HEK293 (cell line): ENCODE data around the gene STIP1.

Experiments
- HOXD13 ChIP-seq: sonication (generic); formaldehyde crosslinking; IDR thresholded peaks from 2 replicates; pipeline ENCODE4 v1.8.0; 2022; ENCODE audit warnings: missing genetic modification reagents, borderline replicate concordance
- KLF1 ChIP-seq: fragments of 450-650 bp; formaldehyde crosslinking; IDR thresholded peaks from 2 replicates; pipeline ENCODE4 v1.5.1; 2016; ENCODE audit warnings: missing biosample characterization, missing genetic modification characterization
- MZF1 ChIP-seq: fragments of 450-650 bp; formaldehyde crosslinking; IDR thresholded peaks from 2 replicates; pipeline ENCODE4 v1.5.1; 2017; ENCODE audit warnings: missing biosample characterization, missing genetic modification characterization, borderline replicate concordance
- PRDM1 ChIP-seq: fragments of 450-650 bp; formaldehyde crosslinking; IDR thresholded peaks from 2 replicates; pipeline ENCODE4; 2016; ENCODE audit warnings: missing biosample characterization, missing genetic modification characterization
- TCF7L2 ChIP-seq: IDR thresholded peaks from 2 replicates; pipeline ENCODE4 v1.6.1; 2011; ENCODE audit warnings: low read depth, mild to moderate bottlenecking, inconsistent platforms, low read length, moderate library complexity, borderline replicate concordance
- ZNF114 ChIP-seq: fragments of 450-650 bp; formaldehyde crosslinking; IDR thresholded peaks from 2 replicates; pipeline ENCODE4 v1.5.0; 2017; ENCODE audit warnings: missing biosample characterization, missing genetic modification characterization
- ZNF146 ChIP-seq: fragments of 450-650 bp; formaldehyde crosslinking; IDR thresholded peaks from 2 replicates; pipeline ENCODE4 v1.5.1; 2016; ENCODE audit warnings: missing biosample characterization, missing genetic modification characterization
- ZNF169 ChIP-seq: fragments of 450-650 bp; formaldehyde crosslinking; IDR thresholded peaks from 2 replicates; pipeline ENCODE4 v1.5.1; 2016; ENCODE audit warnings: missing biosample characterization, missing genetic modification characterization
- ZNF175 ChIP-seq: fragments of 450-650 bp; formaldehyde crosslinking; IDR thresholded peaks from 2 replicates; pipeline ENCODE4 v1.5.1; 2016; ENCODE audit warnings: missing biosample characterization, missing genetic modification characterization
- ZNF2 ChIP-seq: fragments of 450-650 bp; formaldehyde crosslinking; IDR thresholded peaks from 2 replicates; pipeline ENCODE4 v1.5.1; 2016; ENCODE audit warnings: missing biosample characterization, missing genetic modification characterization
- ZNF324 ChIP-seq: fragments of 450-650 bp; formaldehyde crosslinking; IDR thresholded peaks from 2 replicates; pipeline ENCODE4 v1.5.1; 2016; ENCODE audit warnings: missing biosample characterization, missing genetic modification characterization
- ZNF423 ChIP-seq: fragments of 450-650 bp; formaldehyde crosslinking; IDR thresholded peaks from 2 replicates; pipeline ENCODE4 v1.5.1; 2016; ENCODE audit warnings: missing biosample characterization, missing genetic modification characterization
- ZNF521 ChIP-seq: fragments of 450-650 bp; formaldehyde crosslinking; IDR thresholded peaks from 2 replicates; pipeline ENCODE4 v1.5.1; 2017; ENCODE audit warnings: missing biosample characterization, mild to moderate bottlenecking, missing genetic modification characterization
- ZNF571 ChIP-seq: fragments of 450-650 bp; formaldehyde crosslinking; IDR thresholded peaks from 2 replicates; pipeline ENCODE4 v1.5.0; 2017; ENCODE audit warnings: missing biosample characterization, missing genetic modification characterization
- TF ChIP-seq, protein P1 (sequence below): fragments of 450-650 bp; formaldehyde crosslinking; conservative IDR thresholded peaks from 2 replicates; pipeline ENCODE4 v1.5.1; 2016; ENCODE audit warnings: low read depth, missing biosample characterization, missing genetic modification characterization
- TF ChIP-seq, protein P2 (sequence below): fragments of 450-650 bp; formaldehyde crosslinking; IDR thresholded peaks from 2 replicates; pipeline ENCODE4 v1.5.1; 2016; ENCODE audit warnings: missing biosample characterization, missing genetic modification characterization
- TF ChIP-seq, protein P3 (sequence below): fragments of 450-650 bp; formaldehyde crosslinking; IDR thresholded peaks from 2 replicates; pipeline ENCODE4 v1.5.1; 2016; ENCODE audit warnings: missing biosample characterization, missing genetic modification characterization
- TF ChIP-seq, protein P4 (sequence below): fragments of 450-650 bp; formaldehyde crosslinking; conservative IDR thresholded peaks from 2 replicates; pipeline ENCODE4 v1.5.1; 2016; ENCODE audit warnings: low read depth, missing biosample characterization, missing genetic modification characterization
- TF ChIP-seq, protein P5 (sequence below): fragments of 450-650 bp; formaldehyde crosslinking; optimal IDR thresholded peaks from 2 replicates; pipeline ENCODE3; 2016; ENCODE audit warnings: missing biosample characterization, mild to moderate bottlenecking, missing genetic modification characterization
- TF ChIP-seq, protein P6 (sequence below): fragments of 450-650 bp; formaldehyde crosslinking; IDR thresholded peaks from 2 replicates; pipeline ENCODE4 v1.5.1; 2016; ENCODE audit warnings: missing biosample characterization, missing genetic modification characterization

STIP1 gene

DNA sequence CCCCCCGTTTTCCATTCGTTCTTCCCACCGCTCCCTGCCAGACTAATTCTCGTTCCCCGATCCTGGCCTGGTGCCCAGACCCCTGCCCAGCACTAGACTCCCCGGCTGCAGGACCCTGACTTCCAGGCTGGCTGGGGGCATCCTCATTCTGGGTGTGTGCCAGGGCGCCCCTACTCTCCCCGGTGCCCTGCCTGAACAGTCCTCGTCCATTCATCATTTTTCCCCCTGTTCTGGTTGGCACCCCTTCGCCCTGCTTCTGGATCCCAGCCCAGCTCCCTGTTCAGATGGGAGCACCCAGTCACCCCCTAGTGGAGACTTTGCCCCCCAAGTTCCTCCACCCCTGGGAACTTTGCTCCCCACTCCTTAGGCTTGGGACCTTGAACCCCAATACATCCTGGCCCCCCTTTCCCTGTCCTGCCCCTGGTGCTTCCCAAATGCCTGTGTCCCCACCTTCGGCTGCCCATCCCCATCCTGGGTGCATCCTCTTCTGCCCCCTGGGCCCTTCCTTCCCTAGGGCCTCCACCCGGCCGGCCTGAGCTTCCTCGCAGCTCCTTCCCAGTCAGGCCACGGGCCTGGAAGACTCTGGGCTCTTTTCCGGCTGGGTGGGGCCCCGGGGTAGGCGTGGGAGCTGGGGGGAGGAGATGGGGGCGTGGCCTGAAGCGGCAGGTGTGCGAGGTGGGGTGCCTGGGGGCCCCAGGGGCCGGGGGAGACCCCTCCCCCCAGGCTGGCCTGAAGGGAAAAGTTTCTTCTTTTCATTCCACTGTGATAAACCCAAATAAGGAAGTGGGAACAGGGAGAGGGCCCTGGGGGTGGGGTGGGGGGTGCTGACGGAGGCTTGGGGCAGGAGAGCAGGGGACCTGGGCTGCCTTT lies 66.3 kb downstream of the STIP1 start (continued):
- TF ChIP-seq, protein P1, sequence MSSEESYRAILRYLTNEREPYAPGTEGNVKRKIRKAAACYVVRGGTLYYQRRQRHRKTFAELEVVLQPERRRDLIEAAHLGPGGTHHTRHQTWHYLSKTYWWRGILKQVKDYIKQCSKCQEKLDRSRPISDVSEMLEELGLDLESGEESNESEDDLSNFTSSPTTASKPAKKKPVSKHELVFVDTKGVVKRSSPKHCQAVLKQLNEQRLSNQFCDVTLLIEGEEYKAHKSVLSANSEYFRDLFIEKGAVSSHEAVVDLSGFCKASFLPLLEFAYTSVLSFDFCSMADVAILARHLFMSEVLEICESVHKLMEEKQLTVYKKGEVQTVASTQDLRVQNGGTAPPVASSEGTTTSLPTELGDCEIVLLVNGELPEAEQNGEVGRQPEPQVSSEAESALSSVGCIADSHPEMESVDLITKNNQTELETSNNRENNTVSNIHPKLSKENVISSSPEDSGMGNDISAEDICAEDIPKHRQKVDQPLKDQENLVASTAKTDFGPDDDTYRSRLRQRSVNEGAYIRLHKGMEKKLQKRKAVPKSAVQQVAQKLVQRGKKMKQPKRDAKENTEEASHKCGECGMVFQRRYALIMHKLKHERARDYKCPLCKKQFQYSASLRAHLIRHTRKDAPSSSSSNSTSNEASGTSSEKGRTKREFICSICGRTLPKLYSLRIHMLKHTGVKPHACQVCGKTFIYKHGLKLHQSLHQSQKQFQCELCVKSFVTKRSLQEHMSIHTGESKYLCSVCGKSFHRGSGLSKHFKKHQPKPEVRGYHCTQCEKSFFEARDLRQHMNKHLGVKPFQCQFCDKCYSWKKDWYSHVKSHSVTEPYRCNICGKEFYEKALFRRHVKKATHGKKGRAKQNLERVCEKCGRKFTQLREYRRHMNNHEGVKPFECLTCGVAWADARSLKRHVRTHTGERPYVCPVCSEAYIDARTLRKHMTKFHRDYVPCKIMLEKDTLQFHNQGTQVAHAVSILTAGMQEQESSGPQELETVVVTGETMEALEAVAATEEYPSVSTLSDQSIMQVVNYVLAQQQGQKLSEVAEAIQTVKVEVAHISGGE (tag by site-specific recombination) = 0 out of 2 replicates have a peak, but pooled peaks have one; percentile 13
- TF ChIP-seq ZNF169 (no peak), ZNF571 (tag by site-specific recombination) (no peak), ZNF324 (tag by site-specific recombination) (no peak), ZNF521 (tag by site-specific recombination) (no peak), MZF1 (no peak), ZNF114 (no peak), HOXD13 (CRISPR knock-in tag) (no peak), ZNF423 (tag by site-specific recombination) (peak; percentile 84), ZNF175 (tag by site-specific recombination) (no peak), KLF1 (peak; percentile 47), TCF7L2 (no peak), ZNF2 (no peak), ZNF146 (tag by site-specific recombination) (no peak), PRDM1 (no peak)
- TF ChIP-seq, protein P2, sequence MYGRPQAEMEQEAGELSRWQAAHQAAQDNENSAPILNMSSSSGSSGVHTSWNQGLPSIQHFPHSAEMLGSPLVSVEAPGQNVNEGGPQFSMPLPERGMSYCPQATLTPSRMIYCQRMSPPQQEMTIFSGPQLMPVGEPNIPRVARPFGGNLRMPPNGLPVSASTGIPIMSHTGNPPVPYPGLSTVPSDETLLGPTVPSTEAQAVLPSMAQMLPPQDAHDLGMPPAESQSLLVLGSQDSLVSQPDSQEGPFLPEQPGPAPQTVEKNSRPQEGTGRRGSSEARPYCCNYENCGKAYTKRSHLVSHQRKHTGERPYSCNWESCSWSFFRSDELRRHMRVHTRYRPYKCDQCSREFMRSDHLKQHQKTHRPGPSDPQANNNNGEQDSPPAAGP (tag by site-specific recombination) = no peak
- TF ChIP-seq, protein P3, sequence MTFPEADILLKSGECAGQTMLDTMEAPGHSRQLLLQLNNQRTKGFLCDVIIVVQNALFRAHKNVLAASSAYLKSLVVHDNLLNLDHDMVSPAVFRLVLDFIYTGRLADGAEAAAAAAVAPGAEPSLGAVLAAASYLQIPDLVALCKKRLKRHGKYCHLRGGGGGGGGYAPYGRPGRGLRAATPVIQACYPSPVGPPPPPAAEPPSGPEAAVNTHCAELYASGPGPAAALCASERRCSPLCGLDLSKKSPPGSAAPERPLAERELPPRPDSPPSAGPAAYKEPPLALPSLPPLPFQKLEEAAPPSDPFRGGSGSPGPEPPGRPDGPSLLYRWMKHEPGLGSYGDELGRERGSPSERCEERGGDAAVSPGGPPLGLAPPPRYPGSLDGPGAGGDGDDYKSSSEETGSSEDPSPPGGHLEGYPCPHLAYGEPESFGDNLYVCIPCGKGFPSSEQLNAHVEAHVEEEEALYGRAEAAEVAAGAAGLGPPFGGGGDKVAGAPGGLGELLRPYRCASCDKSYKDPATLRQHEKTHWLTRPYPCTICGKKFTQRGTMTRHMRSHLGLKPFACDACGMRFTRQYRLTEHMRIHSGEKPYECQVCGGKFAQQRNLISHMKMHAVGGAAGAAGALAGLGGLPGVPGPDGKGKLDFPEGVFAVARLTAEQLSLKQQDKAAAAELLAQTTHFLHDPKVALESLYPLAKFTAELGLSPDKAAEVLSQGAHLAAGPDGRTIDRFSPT = peak; percentile 73
- TF ChIP-seq, protein P4, sequence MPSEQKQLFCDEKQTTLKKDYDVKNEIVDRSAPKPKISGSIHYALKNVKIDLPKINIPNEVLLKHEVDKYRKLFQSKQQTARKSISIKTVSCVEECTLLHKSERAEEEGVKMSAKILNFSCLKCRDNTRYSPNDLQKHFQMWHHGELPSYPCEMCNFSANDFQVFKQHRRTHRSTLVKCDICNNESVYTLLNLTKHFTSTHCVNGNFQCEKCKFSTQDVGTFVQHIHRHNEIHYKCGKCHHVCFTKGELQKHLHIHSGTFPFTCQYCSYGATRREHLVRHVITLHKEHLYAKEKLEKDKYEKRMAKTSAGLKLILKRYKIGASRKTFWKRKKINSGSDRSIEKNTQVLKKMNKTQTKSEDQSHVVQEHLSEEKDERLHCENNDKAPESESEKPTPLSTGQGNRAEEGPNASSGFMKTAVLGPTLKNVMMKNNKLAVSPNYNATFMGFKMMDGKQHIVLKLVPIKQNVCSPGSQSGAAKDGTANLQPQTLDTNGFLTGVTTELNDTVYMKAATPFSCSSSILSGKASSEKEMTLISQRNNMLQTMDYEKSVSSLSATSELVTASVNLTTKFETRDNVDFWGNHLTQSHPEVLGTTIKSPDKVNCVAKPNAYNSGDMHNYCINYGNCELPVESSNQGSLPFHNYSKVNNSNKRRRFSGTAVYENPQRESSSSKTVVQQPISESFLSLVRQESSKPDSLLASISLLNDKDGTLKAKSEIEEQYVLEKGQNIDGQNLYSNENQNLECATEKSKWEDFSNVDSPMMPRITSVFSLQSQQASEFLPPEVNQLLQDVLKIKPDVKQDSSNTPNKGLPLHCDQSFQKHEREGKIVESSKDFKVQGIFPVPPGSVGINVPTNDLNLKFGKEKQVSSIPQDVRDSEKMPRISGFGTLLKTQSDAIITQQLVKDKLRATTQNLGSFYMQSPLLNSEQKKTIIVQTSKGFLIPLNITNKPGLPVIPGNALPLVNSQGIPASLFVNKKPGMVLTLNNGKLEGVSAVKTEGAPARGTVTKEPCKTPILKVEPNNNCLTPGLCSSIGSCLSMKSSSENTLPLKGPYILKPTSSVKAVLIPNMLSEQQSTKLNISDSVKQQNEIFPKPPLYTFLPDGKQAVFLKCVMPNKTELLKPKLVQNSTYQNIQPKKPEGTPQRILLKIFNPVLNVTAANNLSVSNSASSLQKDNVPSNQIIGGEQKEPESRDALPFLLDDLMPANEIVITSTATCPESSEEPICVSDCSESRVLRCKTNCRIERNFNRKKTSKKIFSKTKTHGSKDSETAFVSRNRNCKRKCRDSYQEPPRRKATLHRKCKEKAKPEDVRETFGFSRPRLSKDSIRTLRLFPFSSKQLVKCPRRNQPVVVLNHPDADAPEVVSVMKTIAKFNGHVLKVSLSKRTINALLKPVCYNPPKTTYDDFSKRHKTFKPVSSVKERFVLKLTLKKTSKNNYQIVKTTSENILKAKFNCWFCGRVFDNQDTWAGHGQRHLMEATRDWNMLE (tag by site-specific recombination) = no peak
- TF ChIP-seq, protein P5, sequence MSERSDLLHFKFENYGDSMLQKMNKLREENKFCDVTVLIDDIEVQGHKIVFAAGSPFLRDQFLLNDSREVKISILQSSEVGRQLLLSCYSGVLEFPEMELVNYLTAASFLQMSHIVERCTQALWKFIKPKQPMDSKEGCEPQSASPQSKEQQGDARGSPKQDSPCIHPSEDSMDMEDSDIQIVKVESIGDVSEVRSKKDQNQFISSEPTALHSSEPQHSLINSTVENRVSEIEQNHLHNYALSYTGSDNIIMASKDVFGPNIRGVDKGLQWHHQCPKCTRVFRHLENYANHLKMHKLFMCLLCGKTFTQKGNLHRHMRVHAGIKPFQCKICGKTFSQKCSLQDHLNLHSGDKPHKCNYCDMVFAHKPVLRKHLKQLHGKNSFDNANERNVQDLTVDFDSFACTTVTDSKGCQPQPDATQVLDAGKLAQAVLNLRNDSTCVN (tag by site-specific recombination) = no peak
- TF ChIP-seq, protein P6, sequence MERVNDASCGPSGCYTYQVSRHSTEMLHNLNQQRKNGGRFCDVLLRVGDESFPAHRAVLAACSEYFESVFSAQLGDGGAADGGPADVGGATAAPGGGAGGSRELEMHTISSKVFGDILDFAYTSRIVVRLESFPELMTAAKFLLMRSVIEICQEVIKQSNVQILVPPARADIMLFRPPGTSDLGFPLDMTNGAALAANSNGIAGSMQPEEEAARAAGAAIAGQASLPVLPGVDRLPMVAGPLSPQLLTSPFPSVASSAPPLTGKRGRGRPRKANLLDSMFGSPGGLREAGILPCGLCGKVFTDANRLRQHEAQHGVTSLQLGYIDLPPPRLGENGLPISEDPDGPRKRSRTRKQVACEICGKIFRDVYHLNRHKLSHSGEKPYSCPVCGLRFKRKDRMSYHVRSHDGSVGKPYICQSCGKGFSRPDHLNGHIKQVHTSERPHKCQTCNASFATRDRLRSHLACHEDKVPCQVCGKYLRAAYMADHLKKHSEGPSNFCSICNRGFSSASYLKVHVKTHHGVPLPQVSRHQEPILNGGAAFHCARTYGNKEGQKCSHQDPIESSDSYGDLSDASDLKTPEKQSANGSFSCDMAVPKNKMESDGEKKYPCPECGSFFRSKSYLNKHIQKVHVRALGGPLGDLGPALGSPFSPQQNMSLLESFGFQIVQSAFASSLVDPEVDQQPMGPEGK = peak; percentile 67
